HG03045 (cell line): ENCODE measurements around the gene OR2Z1.
"Not testable (repeated sequence)": the region's sequence is repeated elsewhere in the genome, so short reads cannot be mapped to it uniquely, and the experiment has no call there.

Experiments
- ATAC-seq: cut with Tn5 transposase; IDR thresholded peaks from one replicate; pipeline ENCODE4 v1.9.1; 2021; ENCODE audit warnings: mild to moderate bottlenecking, moderate library complexity; ENCODE audit not compliant: unreplicated experiment

The OR2Z1 gene

DNA sequence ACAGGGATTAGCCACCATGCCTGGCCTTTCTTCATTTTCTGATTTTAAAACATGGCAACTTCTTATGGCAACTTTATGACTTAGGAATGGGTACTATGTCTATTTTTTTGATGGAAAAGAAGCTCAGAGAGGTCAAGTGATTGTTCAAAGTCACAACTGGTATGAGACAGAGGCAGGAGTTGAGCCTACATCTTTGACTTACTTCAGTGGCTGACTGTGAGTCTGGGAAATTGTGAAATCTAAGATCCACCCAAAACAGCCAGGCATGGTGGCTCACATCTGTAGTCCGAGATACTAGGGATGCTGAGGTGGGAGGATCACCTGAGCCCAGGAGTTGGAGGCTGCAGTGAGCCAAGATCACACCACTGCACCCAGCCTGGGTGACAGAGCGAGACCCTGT is 20.5 kb upstream of the OR2Z1 start:
- ATAC-seq = no peak

DNA sequence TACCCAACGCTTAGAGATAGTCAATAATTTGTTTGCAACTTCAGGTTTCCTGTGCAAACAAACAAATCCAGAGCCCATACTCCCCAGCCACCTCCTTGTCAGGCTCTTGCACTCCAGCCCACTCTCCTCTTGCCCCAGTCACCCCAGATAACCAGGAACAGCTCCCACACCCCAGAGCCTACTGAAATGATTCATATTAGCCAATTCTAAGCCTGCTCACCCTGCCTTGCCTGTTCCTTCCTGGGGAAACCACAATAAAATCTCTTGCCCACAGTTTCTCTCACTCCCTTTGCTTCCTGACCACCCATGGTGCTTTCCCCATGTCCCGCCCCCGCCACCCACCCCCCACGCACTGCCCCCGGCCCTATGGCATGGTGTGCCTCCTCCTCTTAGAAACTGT is 19.1 kb upstream of the OR2Z1 start:
- ATAC-seq = no peak

DNA sequence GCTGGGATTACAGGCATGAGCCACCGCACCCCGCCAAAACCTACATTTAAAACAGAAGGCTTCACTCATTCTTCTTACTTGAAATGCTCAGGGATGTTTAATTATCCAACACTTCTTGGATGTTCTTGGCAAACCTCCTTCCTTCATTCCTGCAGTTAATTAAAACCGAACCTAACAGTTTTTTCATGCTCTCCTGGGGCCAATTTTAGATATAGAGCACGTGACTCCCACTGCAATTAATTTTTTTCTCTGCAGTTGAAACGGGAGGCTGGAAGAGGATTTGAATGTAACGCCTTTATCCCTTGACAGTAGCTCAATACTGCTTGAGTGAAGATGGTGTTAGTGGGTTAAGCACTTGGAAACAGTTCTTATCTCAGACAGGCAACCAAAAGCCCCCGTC is 18.2 kb upstream of the OR2Z1 start:
- ATAC-seq = no peak

DNA sequence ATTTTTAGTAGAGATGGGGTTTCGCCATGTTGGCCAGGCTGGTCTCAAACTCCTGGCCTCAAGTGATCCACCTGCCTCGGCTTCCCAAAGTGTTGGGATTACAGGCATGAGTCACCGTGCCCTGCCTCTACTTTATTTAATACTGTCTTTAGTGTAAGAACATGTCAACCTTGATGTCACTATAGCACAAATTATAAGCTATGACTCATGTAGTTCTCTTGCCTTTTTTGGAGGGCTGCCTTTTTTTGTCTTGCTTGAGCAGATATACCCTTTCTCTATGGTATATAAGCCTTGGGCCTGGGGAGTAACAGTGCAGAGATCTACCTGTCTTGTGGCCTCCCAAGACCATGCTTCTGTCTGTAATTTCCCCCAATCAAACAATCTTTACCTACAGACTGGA is 16.1 kb upstream of the OR2Z1 start:
- ATAC-seq = not testable (repeated sequence)

DNA sequence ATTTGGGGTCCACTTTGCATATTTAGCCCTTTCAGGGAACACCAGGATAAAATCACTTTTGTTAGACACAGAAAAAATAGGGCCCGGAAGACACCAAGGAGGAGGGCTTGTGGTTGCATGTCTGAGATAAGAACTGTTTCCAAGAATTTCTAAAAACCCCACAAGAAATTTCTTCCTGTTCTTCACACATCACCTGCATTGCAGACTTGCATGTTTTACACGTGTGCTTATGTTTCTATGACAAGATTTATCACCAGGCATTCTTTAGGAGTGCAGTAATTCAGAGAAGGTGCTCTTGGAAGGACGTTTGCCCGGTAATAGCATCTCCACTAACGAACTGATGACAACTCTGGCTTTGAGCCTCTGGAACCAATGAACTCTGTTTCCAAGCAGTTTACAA is 15.7 kb upstream of the OR2Z1 start:
- ATAC-seq = no peak

DNA sequence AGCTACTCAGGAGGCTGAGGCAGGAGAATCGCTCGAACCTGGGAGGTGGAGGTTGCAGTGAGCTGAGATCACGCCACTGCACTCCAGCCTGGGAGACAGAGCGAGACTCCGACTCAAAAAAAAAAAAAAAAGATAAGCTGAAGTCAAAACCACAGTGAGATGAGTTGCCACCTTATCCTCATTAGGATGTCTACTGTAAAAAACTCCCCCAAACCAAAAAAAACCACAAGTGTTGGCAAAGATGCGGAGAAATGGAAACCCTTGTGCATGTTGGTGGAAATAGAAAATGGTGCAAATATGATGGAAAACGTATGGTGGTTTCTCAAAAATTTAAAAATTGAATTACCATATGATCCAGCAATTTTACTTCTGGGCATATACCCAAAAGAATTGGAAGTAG is 11.1 kb upstream of the OR2Z1 start:
- not testable (repeated sequence) for ATAC-seq

DNA sequence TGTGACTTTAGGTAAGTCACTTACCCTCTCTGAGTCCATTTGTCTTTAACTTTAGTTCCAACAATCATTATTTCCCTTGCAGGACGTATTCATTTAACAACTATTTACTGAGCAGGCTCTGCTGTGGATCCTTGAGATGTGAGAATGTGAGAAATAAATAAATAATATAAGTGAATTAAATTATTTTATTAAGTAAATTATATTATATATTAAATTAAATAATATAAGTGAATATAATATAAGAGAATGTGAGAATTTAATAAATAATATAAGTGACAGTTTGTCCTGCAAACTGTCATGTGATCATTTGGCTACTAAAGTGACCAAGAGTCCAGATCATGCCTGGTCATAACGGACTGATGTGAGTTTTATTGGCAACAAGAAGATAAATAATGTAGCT is 598 bp downstream of the OR2Z1 start:
- ATAC-seq = no peak

DNA sequence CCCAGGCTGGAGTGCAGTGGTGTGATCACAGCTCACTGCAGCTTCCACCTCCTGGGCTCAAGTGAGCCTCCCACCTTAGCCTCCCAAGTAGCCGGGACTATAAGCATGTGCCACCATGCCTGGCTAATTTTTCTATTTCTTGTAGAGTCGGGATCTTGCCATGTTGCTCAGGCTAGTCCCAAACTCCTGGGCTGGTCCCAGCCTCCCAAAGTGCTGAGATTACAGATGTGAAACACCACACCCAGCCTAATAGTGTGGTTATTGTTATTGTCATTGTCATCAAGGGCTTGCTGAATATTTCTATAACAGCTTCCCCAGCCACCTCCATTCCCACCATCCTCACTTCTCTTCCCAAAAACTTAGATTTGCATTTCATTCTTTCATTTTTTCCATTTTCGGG is 2.8 kb downstream of the OR2Z1 start:
- no peak for ATAC-seq

DNA sequence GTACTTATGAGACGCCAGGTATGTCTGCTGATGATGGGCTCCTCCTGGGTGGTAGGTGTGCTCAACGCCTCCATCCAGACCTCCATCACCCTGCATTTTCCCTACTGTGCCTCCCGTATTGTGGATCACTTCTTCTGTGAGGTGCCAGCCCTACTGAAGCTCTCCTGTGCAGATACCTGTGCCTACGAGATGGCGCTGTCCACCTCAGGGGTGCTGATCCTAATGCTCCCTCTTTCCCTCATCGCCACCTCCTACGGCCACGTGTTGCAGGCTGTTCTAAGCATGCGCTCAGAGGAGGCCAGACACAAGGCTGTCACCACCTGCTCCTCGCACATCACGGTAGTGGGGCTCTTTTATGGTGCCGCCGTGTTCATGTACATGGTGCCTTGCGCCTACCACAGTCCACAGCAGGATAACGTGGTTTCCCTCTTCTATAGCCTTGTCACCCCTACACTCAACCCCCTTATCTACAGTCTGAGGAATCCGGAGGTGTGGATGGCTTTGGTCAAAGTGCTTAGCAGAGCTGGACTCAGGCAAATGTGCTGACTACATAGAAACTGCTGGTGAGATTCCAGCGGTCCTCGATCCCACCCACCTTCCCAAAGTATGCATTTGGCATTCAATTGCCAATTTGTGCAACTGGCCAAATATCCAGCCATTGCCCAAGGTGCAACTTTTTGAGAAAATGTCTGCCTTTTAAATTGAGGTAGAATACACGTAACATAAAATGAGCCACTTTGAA is 10.2 kb downstream of the OR2Z1 start:
- no peak for ATAC-seq

DNA sequence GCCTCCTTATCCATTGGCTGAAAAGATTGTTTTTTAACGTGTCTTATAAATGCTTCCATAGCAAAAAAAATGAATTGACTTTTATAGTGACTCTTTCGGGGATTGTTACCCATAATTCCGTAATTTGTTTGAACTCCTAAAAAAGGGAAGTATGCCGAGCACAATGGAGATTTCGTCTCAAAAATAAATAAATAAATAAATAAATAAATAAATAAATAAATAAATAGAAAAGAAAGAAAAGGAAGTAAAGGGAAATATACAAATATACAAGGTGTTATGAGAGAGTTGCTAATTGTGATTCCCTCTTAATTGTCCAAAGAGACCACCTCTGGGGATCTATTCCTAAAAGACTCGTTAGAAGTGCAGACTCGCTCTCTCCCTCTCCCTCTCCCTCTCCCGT is 16.9 kb downstream of the OR2Z1 start:
- ATAC-seq = no peak

DNA sequence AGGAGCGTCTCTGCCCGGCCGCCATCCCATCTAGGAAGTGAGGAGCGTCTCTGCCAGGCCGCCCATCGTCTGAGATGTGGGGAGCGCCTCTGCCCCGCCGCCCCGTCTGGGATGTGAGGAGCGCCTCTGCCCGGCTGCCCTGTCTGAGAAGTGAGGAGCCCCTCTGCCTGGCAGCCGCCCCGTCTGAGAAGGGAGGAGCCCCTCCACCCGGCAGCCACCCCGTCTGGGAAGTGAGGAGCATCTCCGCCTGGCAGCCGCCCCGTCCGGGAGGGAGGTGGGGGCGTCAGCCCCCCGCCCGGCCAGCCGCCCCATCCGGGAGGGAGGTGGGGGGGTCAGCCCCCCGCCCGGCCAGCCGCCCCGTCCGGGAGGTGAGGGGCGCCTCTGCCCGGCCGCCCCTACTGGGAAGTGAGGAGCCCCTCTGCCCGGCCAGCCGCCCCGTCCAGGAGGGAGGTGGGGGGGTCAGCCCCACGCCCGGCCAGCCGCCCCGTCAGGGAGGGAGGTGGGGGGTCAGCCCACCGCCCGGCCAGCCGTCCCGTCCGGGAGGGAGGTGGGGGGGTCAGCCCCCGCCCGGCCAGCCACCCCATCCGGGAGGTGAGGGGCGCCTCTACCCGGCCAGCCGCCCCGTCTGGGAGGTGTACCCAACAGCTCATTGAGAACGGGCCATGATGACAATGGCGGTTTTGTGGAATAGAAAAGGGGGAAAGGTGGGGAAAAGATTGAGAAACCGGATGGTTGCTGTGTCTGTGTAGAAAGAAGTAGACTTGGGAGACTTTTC is 18.0 kb downstream of the OR2Z1 start:
- not testable (repeated sequence) for ATAC-seq

DNA sequence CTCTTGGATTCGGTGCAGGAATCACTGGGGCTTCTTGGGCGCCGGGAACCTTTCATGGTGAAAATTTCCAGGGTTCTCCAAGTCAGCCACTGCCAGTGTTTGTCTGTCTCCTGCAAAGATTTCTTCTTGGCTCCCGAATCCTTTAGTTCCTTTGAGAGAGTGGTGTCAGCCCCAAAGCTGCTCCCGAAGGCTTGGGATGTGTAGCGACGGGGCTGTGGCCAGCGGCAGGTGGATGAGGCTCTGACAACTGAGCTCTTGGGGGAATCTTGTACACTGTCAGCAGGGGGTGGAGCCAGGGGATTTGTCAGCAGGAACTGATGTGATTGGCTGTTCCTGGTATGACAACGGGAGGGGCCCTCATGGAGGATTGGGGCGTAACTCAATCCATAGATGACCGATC is 45.8 kb downstream of the OR2Z1 start:
- ATAC-seq = not testable (repeated sequence)

DNA sequence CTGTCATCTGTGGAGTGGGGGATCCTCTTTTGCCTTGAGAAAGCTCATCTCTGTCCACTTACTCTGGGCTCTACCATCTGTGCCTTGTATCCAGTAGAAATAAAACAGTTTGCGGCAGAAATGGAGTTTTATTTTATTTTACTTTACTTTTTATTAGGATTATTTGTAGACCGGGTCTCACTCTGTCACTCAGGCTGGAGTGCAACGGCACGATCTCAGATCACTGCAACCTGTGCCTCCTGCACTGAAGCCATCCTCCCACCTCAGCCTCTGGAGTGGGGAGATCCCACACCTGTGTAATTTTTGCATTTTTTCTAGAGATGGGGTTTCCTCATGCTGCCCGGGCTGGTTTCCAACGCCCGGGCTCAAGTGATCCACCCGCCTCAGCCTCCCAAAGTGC is 47.8 kb downstream of the OR2Z1 start:
- not testable (repeated sequence) for ATAC-seq

DNA sequence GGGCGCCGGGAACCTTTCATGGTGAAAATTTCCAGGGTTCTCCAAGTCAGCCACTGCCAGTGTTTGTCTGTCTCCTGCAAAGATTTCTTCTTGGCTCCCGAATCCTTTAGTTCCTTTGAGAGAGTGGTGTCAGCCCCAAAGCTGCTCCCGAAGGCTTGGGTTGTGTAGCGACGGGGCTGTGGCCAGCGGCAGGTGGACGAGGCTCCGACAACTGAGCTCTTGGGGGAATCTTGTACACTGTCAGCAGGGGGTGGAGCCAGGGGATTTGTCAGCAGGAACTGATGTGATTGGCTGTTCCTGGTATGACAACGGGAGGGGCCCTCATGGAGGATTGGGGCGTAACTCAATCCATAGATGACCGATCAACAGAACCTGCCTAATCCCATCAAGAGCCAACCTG is 52.2 kb downstream of the OR2Z1 start:
- not testable (repeated sequence) for ATAC-seq
